HepG2 (cell line): ENCODE data around the gene DEFB131A. TPM values are rescaled to one million over a fixed set of nuclear protein-coding genes. Genes with fewer than 3 reads are reported as not detected.
"Not testable (repeated sequence)": the region's sequence is repeated elsewhere in the genome, so short reads cannot be mapped to it uniquely, and the experiment has no call there.

Source experiments
- ATAC-seq: fragments of 200-7000 bp; cut with Tn5 transposase; 3 replicates; pipeline ENCODE4 v1.9.1; 2020; ENCODE audit warnings: mild to moderate bottlenecking, moderate library complexity
- BruUV-seq: library from RNA; stranded (reverse); fragments of 400-500 nt; replicated peaks from 2 replicates; lab custom pipeline; 2021; lab: Mats Ljungman, UMichigan
- CTCF ChIA-PET: fragments of 300-600 bp; formaldehyde crosslinking; extraction: SDS; loops from one replicate; lab custom pipeline; 2021; ENCODE audit warnings: low total read pairs, inconsistent platforms, low intra/inter-chr PET ratio; lab: Yijun Ruan, JAX
- POLR2A ChIA-PET: fragments of 350-600 bp; sonication (Branson Sonifier 250); formaldehyde crosslinking; loops from one replicate; lab custom pipeline; 2020; ENCODE audit warnings: antibody characterized with exemption, inconsistent platforms; lab: Yijun Ruan, JAX
- DNase-seq: peaks from one replicate; pipeline ENCODE4 v3.0.0-alpha.2; 2015; ENCODE audit warnings: low spot score
- FAIRE-seq: peaks from 3 replicates; lab custom pipeline; 2011; peaks lifted over from hg19 to GRCh38; lab: Jason Lieb, UNC
- H2AFZ ChIP-seq: one replicate; pipeline ENCODE4 v1.6.1; 2011; ENCODE audit warnings: low read length, inconsistent platforms
- H3K27ac ChIP-seq: fragments of 300-600 bp; 3 replicates; pipeline ENCODE4 v1.8.0; 2011; ENCODE audit warnings: mixed run types, mild to moderate bottlenecking, mixed read lengths, low read length, inconsistent platforms; ENCODE audit not compliant: insufficient read depth; ENCODE audit errors: extremely low read length
- H3K27me3 ChIP-seq, 2 experiments: fragments of 200-600 bp in 1 of 2; 2 replicates in 1 of 2; 3 replicates in 1 of 2; pipeline versions ENCODE4 v1.6.0 to v1.8.0; 2011; ENCODE audit warnings: low read length in 2 of 2, mild to moderate bottlenecking in 2 of 2, moderate library complexity in 2 of 2, inconsistent platforms in 1 of 2; ENCODE audit not compliant: insufficient read depth in 2 of 2, control insufficient read depth in 1 of 2
- H3K36me3 ChIP-seq, 2 experiments: fragments of 200-600 bp in 1 of 2; replicated peaks in 1 of 2; 2 replicates in 1 of 2; 3 replicates in 1 of 2; pipeline versions ENCODE4 v1.5.1 to v1.8.0; 2011; ENCODE audit warnings: low read length in 2 of 2, inconsistent platforms in 1 of 2; ENCODE audit not compliant: insufficient read depth in 2 of 2, control insufficient read depth in 1 of 2
- H3K4me1 ChIP-seq: 2 replicates; pipeline ENCODE4 v1.5.1; 2012; ENCODE audit warnings: low read length, inconsistent platforms; ENCODE audit not compliant: insufficient read depth
- H3K4me2 ChIP-seq: 2 replicates; pipeline ENCODE4 v1.6.0; 2011; ENCODE audit warnings: low read depth, low read length, inconsistent platforms
- H3K4me3 ChIP-seq, 3 experiments: fragments of 200-600 bp in 1 of 3; sonication (generic), shearing (Covaris generic) in 1 of 3; replicated peaks in 1 of 3; 2 replicates each; pipeline ENCODE4 v1.5.1; 2011 to 2016; ENCODE audit warnings: low read length in 3 of 3, inconsistent platforms in 2 of 3, low read depth in 2 of 3, mild to moderate bottlenecking in 2 of 3, control low read depth in 1 of 3, mixed read lengths in 1 of 3; ENCODE audit not compliant: insufficient read depth in 1 of 3
- H3K79me2 ChIP-seq: one replicate; pipeline ENCODE4 v1.6.1; 2011; ENCODE audit warnings: low read length, inconsistent platforms; ENCODE audit not compliant: insufficient read depth
- H3K9ac ChIP-seq: 2 replicates; pipeline ENCODE4 v1.6.0; 2011; ENCODE audit warnings: mild to moderate bottlenecking, low read depth, low read length, inconsistent platforms; ENCODE audit not compliant: insufficient read depth
- H3K9me3 ChIP-seq: 2 replicates; pipeline ENCODE4 v1.5.1; 2012; ENCODE audit warnings: mild to moderate bottlenecking, low read length
- H4K20me1 ChIP-seq: 2 replicates; pipeline ENCODE4 v1.6.0; 2011; ENCODE audit warnings: inconsistent platforms, mild to moderate bottlenecking, low read length, moderate library complexity; ENCODE audit not compliant: insufficient read depth
- HNF4A ChIP-seq: sonication (generic); formaldehyde crosslinking; IDR thresholded peaks from 2 replicates; pipeline ENCODE4 v1.4.0; 2020; ENCODE audit warnings: missing genetic modification reagents
- PATZ1 ChIP-seq: sonication (generic); formaldehyde crosslinking; IDR thresholded peaks from 2 replicates; pipeline ENCODE4 v1.4.0; 2020; ENCODE audit warnings: missing genetic modification reagents
- RXRA ChIP-seq: sonication (generic); formaldehyde crosslinking; IDR thresholded peaks from 2 replicates; pipeline ENCODE4 v1.5.1; 2020; ENCODE audit warnings: missing genetic modification reagents
- SOX6 ChIP-seq, 2 experiments: fragments of 450-650 bp in 1 of 2; sonication (generic) in 1 of 2; formaldehyde crosslinking in 1 of 2; IDR thresholded peaks; 2 replicates each; pipeline versions ENCODE4 v1.4.0 to v1.6.1; 2017 to 2020; ENCODE audit warnings: antibody characterized with exemption in 1 of 2, mild to moderate bottlenecking in 1 of 2, missing genetic modification reagents in 1 of 2
- THRA ChIP-seq: sonication (generic); formaldehyde crosslinking; IDR thresholded peaks from 2 replicates; pipeline ENCODE4 v1.4.0; 2020; ENCODE audit warnings: missing genetic modification reagents, borderline replicate concordance
- ZNF263 ChIP-seq: sonication (generic); formaldehyde crosslinking; IDR thresholded peaks from 2 replicates; pipeline ENCODE4 v1.4.0; 2020; ENCODE audit warnings: missing genetic modification reagents
- ZNF563 ChIP-seq: sonication (generic); formaldehyde crosslinking; IDR thresholded peaks from 2 replicates; pipeline ENCODE4 v1.8.0; 2022; ENCODE audit warnings: mild to moderate bottlenecking, moderate library complexity, missing genetic modification reagents
- WGBS: methylation state at CpG from one replicate; pipeline ENCODE4 v1.1.6; 2017; ENCODE audit warnings: low lambda C conversion rate; 5-methylcytosine and 5-hydroxymethylcytosine counted together
- in situ Hi-C: cut with HindIII; loops from 2 replicates; pipeline ENCODE4 v1.10.0; 2017; ENCODE audit warnings: low pct_unique_long_range_greater_than_20kb; ENCODE audit not compliant: extremely low pct_ligation_motif_present
- intact Hi-C: fragments of 100-400 bp; cut with micrococcal nuclease; formaldehyde crosslinking; loops from one replicate; pipeline ENCODE4 v1.10.0; 2022; ENCODE audit not compliant: unreplicated experiment
- polyA plus RNA-seq, 8 experiments: library from polyadenylated mRNA; depleted of rRNA in 3 of 8; stranded (reverse) in 7 of 8; unstranded in 1 of 8; fragments of >200 nt; fragmentation: Illumina TruSeq in 4 of 8; extraction: Trizol in 4 of 8; gene quantifications; 2 replicates each; pipeline versions ENCODE4 v1.2.1 to v1.2.3, GENCODE V29; 2011 to 2016; ENCODE audit warnings: low read depth in 4 of 8, missing spikeins in 1 of 8, mixed read lengths in 1 of 8; ENCODE audit not compliant: insufficient read depth in 1 of 8
- total RNA-seq, 5 experiments: library from RNA; depleted of rRNA; stranded (reverse); fragments of >200 nt; fragmentation: Illumina TruSeq; extraction: Trizol; gene quantifications; 2 replicates each; pipeline ENCODE4 v1.2.3, GENCODE V29; 2016; ENCODE audit warnings: low read depth in 1 of 5

Gene DEFB131A
- total and polyA plus RNA-seq, 2 of the 13 experiments (the other 11 are each of a cell fraction or from before 2014, with no cell fraction given): not detected

GRCh38 chr4:9452251-9452650 is 8.0 kb downstream of the DEFB131A start (continued):
- TF ChIP-seq THRA (CRISPR knock-in tag): peak; percentile 67; the same call in 1 of the 2 replicates
- TF ChIP-seq ZNF263: peak; percentile 23; the same call in 1 of the 2 replicates
- peak; percentile 14; the same call in 1 of the 2 replicates for TF ChIP-seq RXRA (CRISPR knock-in tag)
- peak; percentile 70 for TF ChIP-seq HNF4A (CRISPR knock-in tag)

- BruUV-seq; H3K36me3 ChIP-seq; H3K79me2 ChIP-seq; in situ Hi-C loops; ATAC-seq; FAIRE-seq; H3K4me2 ChIP-seq; H3K27ac ChIP-seq; H2AFZ ChIP-seq; intact Hi-C loops; POLR2A ChIA-PET; TF ChIP-seq SOX6 (IDR thresholded peaks at IDR 0.05): not testable (repeated sequence)
- 3% methylated on average over 3 of the region's 6 CpGs for WGBS
- peaks cover 29% of the 10 kb centered on the region for H3K4me1 ChIP-seq
- peak; percentile 33; the same call in 1 of the 2 replicates for TF ChIP-seq PATZ1 (CRISPR knock-in tag)
- TF ChIP-seq ZNF563 (CRISPR knock-in tag): peak; percentile 87
- peak; percentile 59; the same call in 1 of the 2 replicates for TF ChIP-seq HNF4A (CRISPR knock-in tag)
- 0 out of 2 replicates have a peak, but pooled peaks have one; percentile 15 for TF ChIP-seq SOX6 (CRISPR knock-in tag; IDR thresholded peaks at IDR 0.05)
- TF ChIP-seq, all 625 proteins: peak for 4; not testable (repeated sequence) for 621
- CTCF ChIA-PET, H3K27me3 ChIP-seq, H3K4me3 ChIP-seq, H3K9me3 ChIP-seq, H4K20me1 ChIP-seq, H3K9ac ChIP-seq: not testable (repeated sequence)
- peak; percentile 35 for DNase-seq
These were observed 10.1 kb downstream of the DEFB131A start for GRCh38 chr4:9454284-9454683.

- H4K20me1 ChIP-seq, DNase-seq, POLR2A ChIA-PET, H3K9ac ChIP-seq, intact Hi-C loops, in situ Hi-C loops, H3K27me3 ChIP-seq, H3K27ac ChIP-seq, H3K4me2 ChIP-seq, H2AFZ ChIP-seq, BruUV-seq, H3K36me3 ChIP-seq, CTCF ChIA-PET, FAIRE-seq, H3K4me3 ChIP-seq, H3K79me2 ChIP-seq, H3K9me3 ChIP-seq, ATAC-seq: not testable (repeated sequence)
- peaks cover 29% of the 10 kb centered on the region for H3K4me1 ChIP-seq
- WGBS: 34% methylated on average over 5 of the region's 5 CpGs
These were observed 10.8 kb downstream of the DEFB131A start for GRCh38 chr4:9455046-9455445.
